Left lung (tissue), 10 donors: Measurements from ENCODE around the gene TRMU. TPM values are rescaled to one million over a fixed set of nuclear protein-coding genes. Genes with fewer than 3 reads are reported as not detected.

ENCODE experiments used
- ATAC-seq: fragments of 200-7000 bp; cut with Tn5 transposase; one replicate; pipeline ENCODE4 v1.9.1; 2020; ENCODE audit warnings: moderate library complexity
- DNase-seq, 4 donors: peaks; one replicate each; pipeline ENCODE4 v3.0.0-alpha.2; 2013 to 2020
- H3K27ac ChIP-seq, 2 donors: fragments of 200-600 bp; sonication (generic) in 1 of 2; one replicate each; pipeline versions ENCODE4 v1.5.0 to v1.8.0; 2020 to 2021
- H3K27me3 ChIP-seq, 2 donors: fragments of 200-600 bp; sonication (generic) in 1 of 2; one replicate each; pipeline versions ENCODE4 v1.5.0 to v1.8.0; 2020 to 2021
- H3K36me3 ChIP-seq, 2 donors: fragments of 200-600 bp; sonication (generic) in 1 of 2; one replicate each; pipeline versions ENCODE4 v1.5.0 to v1.8.0; 2020 to 2021
- H3K4me1 ChIP-seq, 2 donors: fragments of 200-600 bp; one replicate each; pipeline ENCODE4 v1.8.0; 2021
- H3K4me3 ChIP-seq, 2 donors: fragments of 200-600 bp; sonication (generic) in 1 of 2; one replicate each; pipeline versions ENCODE4 v1.5.0 to v1.8.0; 2020 to 2021; ENCODE audit warnings: mild to moderate bottlenecking in 1 of 2
- H3K9me3 ChIP-seq, 2 donors: fragments of 200-600 bp; sonication (generic) in 1 of 2; one replicate each; pipeline versions ENCODE4 v1.5.0 to v1.8.0; 2020 to 2021
- intact Hi-C, 2 donors: fragments of 100-400 bp; cut with DNase I; formaldehyde crosslinking; loops; one replicate each; pipeline versions ENCODE4 v1.11.2 to v1.14.2; 2022
- polyA plus RNA-seq, 6 donors: library from polyadenylated mRNA; unstranded; fragments of 120-200 nt; gene quantifications; one replicate each; pipeline ENCODE4 v1.2.1, GENCODE V29; 2013; ENCODE audit not compliant: insufficient read length in 6 of 6
- total RNA-seq, 2 donors: library from RNA; stranded (reverse); fragmentation: NEBNext Ultra II Directional; extraction: Animal tissue kit (Norgen Biotek cat#: 25700); gene quantifications; one replicate each; pipeline ENCODE4 v1.2.1, GENCODE V29; 2021
- TF ChIP-seq, protein P1 (sequence below), 2 donors: fragments of 200-600 bp; sonication (generic) in 1 of 2; IDR thresholded peaks; one replicate each; pipeline versions ENCODE4 v1.5.0 to v1.8.0; 2021; ENCODE audit warnings: antibody characterized with exemption in 2 of 2
- donor health status: DM: no; HTN: yes; CAD: no.
- donor health status: DM: no; HTN: no; CAD: no.

TRMU gene
- total and polyA plus RNA-seq, 8 donors, result 34.1 to 53.1 (median 42.5) TPM

DNA sequence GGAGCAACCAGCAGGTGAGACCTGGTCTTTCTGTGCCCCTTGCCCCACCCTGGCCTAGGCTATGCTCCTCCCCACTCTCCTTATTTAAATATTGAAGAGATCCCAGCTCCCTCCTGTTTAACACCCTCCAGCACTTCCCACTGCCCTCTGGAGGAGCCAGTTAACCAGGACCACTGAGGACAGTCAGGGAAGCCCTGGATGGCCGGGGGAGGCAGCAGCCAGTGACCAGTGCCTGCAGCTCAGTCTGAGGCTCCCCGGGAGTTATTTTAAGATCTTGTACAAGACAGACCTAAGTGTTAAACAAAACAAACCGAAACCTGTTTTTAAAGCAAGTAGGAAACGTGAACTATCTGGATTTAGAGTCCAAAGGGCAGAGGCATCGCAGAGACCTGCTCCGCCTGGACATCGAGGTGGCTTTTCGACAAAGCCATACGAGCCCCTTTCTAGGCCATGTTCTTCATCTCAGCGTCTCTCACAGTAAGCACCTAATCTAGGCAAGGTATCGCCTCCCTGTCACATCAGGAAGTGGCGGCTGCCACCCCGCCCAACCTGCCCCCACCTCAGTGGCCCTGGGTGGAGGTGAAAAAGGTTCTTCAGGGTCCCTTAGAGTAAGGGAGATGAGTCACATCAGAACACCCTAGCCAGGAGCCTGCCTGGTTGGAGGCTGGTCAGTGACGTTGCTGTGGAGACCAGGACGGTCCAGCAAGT, 35.2 kb downstream of the TRMU start:
- TF ChIP-seq, protein P1, sequence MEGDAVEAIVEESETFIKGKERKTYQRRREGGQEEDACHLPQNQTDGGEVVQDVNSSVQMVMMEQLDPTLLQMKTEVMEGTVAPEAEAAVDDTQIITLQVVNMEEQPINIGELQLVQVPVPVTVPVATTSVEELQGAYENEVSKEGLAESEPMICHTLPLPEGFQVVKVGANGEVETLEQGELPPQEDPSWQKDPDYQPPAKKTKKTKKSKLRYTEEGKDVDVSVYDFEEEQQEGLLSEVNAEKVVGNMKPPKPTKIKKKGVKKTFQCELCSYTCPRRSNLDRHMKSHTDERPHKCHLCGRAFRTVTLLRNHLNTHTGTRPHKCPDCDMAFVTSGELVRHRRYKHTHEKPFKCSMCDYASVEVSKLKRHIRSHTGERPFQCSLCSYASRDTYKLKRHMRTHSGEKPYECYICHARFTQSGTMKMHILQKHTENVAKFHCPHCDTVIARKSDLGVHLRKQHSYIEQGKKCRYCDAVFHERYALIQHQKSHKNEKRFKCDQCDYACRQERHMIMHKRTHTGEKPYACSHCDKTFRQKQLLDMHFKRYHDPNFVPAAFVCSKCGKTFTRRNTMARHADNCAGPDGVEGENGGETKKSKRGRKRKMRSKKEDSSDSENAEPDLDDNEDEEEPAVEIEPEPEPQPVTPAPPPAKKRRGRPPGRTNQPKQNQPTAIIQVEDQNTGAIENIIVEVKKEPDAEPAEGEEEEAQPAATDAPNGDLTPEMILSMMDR (IDR thresholded peaks at IDR 0.05), result no peak
- peaks cover 8 to 15% of the 10 kb centered on the region in 2 donors for H3K4me1 ChIP-seq
- intact Hi-C loops, result no loop called here
- peaks cover 0 to 3% of the 10 kb centered on the region in 2 donors for H3K9me3 ChIP-seq
- peaks cover 0 to 9% of the 10 kb centered on the region in 2 donors for H3K36me3 ChIP-seq
- H3K4me3 ChIP-seq, result no peak overlapping the region
- DNase-seq, result peak in 1 of 4 donors; percentile 51
- H3K27ac ChIP-seq, result no peak overlapping the region
- no peak for ATAC-seq
- peaks cover 0 to 38% of the 10 kb centered on the region in 2 donors for H3K27me3 ChIP-seq

DNA sequence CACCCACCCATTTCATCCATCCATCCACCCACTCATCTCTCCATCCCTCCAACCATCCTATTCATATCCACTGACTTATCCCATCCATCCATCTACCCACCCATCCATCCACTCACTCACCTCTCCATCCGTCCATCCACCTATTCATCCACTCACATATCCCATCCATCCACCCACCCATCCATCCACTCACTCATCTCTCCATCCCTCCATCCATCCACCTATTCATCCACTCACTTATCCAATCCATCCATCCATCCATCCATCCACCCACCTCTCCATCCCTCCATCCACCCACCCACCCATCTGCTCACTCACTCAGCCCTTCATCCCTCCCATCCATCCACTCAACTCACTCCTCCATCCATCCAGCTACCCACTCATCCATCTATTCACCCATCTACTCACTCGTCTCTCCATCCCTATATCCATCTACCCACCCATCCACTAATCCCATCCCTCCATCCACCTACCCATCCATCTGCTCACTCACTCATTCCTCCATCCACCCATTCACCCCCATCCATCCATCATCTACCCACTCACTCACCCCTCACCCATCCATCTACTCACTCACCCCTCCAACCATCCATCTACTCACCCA, 36.2 kb downstream of the TRMU start:
- no peak for ATAC-seq
- intact Hi-C loops, result no loop called here

DNA sequence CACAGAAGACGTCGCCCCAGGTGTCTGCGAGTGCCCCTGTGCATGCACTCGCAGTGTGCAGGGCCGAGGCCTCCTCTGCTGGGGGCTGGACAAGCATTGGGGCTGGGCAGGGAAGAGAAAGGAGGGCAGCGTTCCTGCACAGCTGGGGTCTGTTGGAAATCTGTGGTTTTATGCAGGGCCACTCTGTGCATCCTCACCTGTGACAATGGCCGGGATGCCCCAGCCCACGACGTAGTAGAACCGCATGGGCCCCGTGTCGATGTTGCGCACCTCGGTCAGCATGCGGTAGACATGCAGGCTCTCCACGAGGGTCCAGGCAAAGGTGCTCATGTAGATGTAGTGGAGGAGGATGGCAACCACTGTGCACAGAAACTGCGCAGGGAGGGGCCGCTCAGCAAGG, 37.2 kb downstream of the TRMU start:
- H3K36me3 ChIP-seq, result no peaks in the 10 kb centered on the region
- H3K27me3 ChIP-seq, result peaks cover 0 to 23% of the 10 kb centered on the region in 2 donors
- ATAC-seq, result no peak
- intact Hi-C loops, result no loop called here
- TF ChIP-seq, protein P1 (IDR thresholded peaks at IDR 0.05), result no peak
- H3K4me3 ChIP-seq, result no peak overlapping the region
- peak in 1 of 4 donors; percentile 60 for DNase-seq
- peaks cover 8 to 11% of the 10 kb centered on the region in 2 donors for H3K4me1 ChIP-seq
- H3K27ac ChIP-seq, result no peak overlapping the region
- H3K9me3 ChIP-seq, result peaks cover 0 to 10% of the 10 kb centered on the region in 2 donors

More for the DNA sequence above, 36.2 kb downstream of the TRMU start:
- Histone ChIP-seq H3K36me3 (peaks cover 0 to 6% of the 10 kb centered on the region in 2 donors), H3K27me3 (peaks cover 0 to 32% of the 10 kb centered on the region in 2 donors), H3K4me3 (no peak overlapping the region), H3K9me3 (peaks cover 0 to 10% of the 10 kb centered on the region in 2 donors), H3K27ac (no peak overlapping the region), H3K4me1 (peaks cover 8 to 15% of the 10 kb centered on the region in 2 donors)
- TF ChIP-seq, protein P1 (IDR thresholded peaks at IDR 0.05), result no peak
- no peak for DNase-seq

DNA sequence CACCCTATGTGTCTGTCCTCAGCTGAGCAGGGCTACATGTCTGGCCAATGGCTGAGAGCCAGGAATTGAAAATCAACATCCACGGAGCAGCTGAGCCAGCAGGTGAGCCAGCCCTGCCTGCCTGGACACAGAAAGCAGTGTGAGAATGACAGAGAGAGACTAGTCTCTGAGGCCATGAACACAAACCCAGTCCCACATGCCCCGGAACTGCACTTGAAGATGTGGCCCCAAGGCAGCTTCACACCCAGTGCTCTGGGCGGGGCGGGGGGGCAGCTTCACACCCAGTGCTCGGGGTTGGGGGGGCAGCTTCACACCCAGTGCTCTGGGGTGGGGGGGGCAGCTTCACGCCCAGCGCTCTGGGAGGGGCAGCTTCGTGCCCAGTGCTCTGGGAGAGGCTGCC, 37.6 kb downstream of the TRMU start:
- intact Hi-C loops, result no loop called here
- ATAC-seq (no peak), DNase-seq (peak in 1 of 4 donors; percentile 43)
- peaks cover 8 to 10% of the 10 kb centered on the region in 2 donors for H3K4me1 ChIP-seq
- TF ChIP-seq, protein P1 (IDR thresholded peaks at IDR 0.05), result no peak
- H3K27me3 ChIP-seq, result peaks cover 0 to 18% of the 10 kb centered on the region in 2 donors
- no peak overlapping the region for H3K4me3 ChIP-seq
- H3K36me3 ChIP-seq, result no peaks in the 10 kb centered on the region
- peaks cover 0 to 10% of the 10 kb centered on the region in 2 donors for H3K9me3 ChIP-seq
- no peak overlapping the region for H3K27ac ChIP-seq

DNA sequence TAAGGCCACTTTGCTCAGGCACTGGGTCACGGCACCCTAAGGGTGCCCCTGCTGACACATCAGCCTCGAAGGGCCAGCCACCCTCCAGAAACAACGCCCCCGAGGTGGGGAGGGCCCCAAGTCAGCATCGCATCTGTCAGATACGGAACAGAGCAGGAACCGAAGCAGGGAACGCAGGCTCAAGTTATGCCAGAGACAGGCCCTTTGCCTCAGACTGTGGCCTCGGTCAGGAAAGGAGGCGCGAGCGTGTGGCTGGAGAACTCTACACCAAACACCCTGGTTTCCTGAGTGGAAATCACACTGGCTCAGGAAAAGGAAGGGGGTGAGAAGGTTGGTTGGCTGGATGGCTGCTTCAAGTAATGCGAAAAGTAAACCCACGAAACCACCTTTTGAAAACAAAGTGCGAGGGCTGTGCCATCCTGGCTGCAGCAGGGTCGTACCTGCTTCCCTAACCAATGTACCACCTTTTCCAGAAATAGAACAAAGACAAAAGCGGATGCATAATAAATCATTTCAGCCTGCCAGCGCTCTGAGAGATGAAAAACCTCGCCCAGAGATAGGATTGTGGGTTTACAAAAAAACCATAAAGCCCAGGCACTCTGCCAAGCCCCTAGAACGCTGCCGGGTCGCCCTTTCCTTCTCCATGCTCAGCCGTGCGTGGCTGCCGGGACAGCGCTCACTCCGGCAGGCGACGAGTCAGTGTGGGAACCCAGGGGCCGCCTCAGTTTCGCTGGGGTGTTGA, 38.6 kb downstream of the TRMU start:
- TF ChIP-seq, protein P1 (IDR thresholded peaks at IDR 0.05), result no peak
- peaks cover 0 to 18% of the 10 kb centered on the region in 2 donors for H3K27me3 ChIP-seq
- peaks cover 0 to 10% of the 10 kb centered on the region in 2 donors for H3K9me3 ChIP-seq
- ATAC-seq, result no peak
- H3K27ac ChIP-seq, result no peak overlapping the region
- no peaks in the 10 kb centered on the region for H3K36me3 ChIP-seq
- peak in 1 of 4 donors; percentile 55 for DNase-seq
- no peak overlapping the region for H3K4me3 ChIP-seq
- intact Hi-C loops, result no loop called here
- H3K4me1 ChIP-seq, result peaks cover 8 to 14% of the 10 kb centered on the region in 2 donors
